Common myeloid progenitor, CD34-positive (primary cell): ENCODE results near the gene SMIM3.
A peak's percentile ranks its signal among the peaks of the same experiment; 100 is the strongest.

Experiments used
- CTCF ChIA-PET: fragments of 350-600 bp; sonication (Branson Sonifier 250); formaldehyde crosslinking; loops from one replicate; lab custom pipeline; 2021; ENCODE audit warnings: antibody characterized with exemption; lab: Charles Lee
- POLR2A ChIA-PET: fragments of 350-600 bp; sonication (Branson Sonifier 250); formaldehyde crosslinking; loops from one replicate; lab custom pipeline; 2021; ENCODE audit warnings: antibody characterized with exemption; lab: Charles Lee
- DNase-seq, 3 donors: peaks; one replicate each; pipeline versions ENCODE4 v3.0.0 to v3.0.0-alpha.2; 2013
- H3K27ac ChIP-seq, 2 experiments: 1 replicate in 1 of 2; 2 replicates in 1 of 2; pipeline ENCODE4 v1.7.0; 2013; ENCODE audit warnings: inconsistent platforms in 2 of 2, low read length in 2 of 2, mild to moderate bottlenecking in 2 of 2, low read depth in 1 of 2, moderate library complexity in 1 of 2; ENCODE audit not compliant: severe bottlenecking in 2 of 2, insufficient read depth in 1 of 2, poor library complexity in 1 of 2
- H3K27me3 ChIP-seq, 5 experiments: replicated peaks in 2 of 5; 1 replicate in 3 of 5; 2 replicates in 2 of 5; pipeline versions ENCODE4 v1.6.1 to v1.7.0; 2013; ENCODE audit warnings: low read length in 4 of 5, mild to moderate bottlenecking in 2 of 5, moderate library complexity in 2 of 5, inconsistent platforms in 1 of 5; ENCODE audit not compliant: insufficient read depth in 5 of 5, control insufficient read depth in 4 of 5
- H3K36me3 ChIP-seq, 4 experiments: 1 replicate in 2 of 4; 2 replicates in 2 of 4; pipeline versions ENCODE4 v1.6.1 to v1.7.0; 2013; ENCODE audit warnings: low read length in 3 of 4, control low read depth in 1 of 4, mild to moderate bottlenecking in 1 of 4; ENCODE audit not compliant: control insufficient read depth in 4 of 4, insufficient read depth in 4 of 4
- H3K4me1 ChIP-seq, 4 experiments: 1 replicate in 3 of 4; 2 replicates in 1 of 4; pipeline versions ENCODE4 v1.6.1 to v1.7.1; 2013; ENCODE audit warnings: low read length in 3 of 4, mild to moderate bottlenecking in 3 of 4, control low read depth in 1 of 4, inconsistent platforms in 1 of 4, moderate library complexity in 1 of 4; ENCODE audit not compliant: control insufficient read depth in 4 of 4, insufficient read depth in 4 of 4; ENCODE audit errors: control extremely low read depth in 1 of 4
- H3K4me3 ChIP-seq, 7 experiments: 1 replicate in 4 of 7; 2 replicates in 3 of 7; pipeline versions ENCODE4 v1.5.1 to v1.7.0; 2013; ENCODE audit warnings: mild to moderate bottlenecking in 7 of 7, low read length in 6 of 7, moderate library complexity in 6 of 7, inconsistent platforms in 2 of 7, low read depth in 2 of 7, control low read depth in 1 of 7; ENCODE audit not compliant: insufficient read depth in 4 of 7, control insufficient read depth in 1 of 7; ENCODE audit errors: extremely low read depth in 1 of 7
- H3K9me3 ChIP-seq, 5 experiments: 1 replicate in 4 of 5; 2 replicates in 1 of 5; pipeline versions ENCODE4 v1.6.1 to v1.7.1; 2013; ENCODE audit warnings: low read length in 4 of 5, mild to moderate bottlenecking in 2 of 5, inconsistent platforms in 1 of 5, low read depth in 1 of 5, moderate library complexity in 1 of 5; ENCODE audit not compliant: control insufficient read depth in 4 of 5, insufficient read depth in 2 of 5; ENCODE audit errors: control extremely low read depth in 1 of 5
- WGBS: methylation state at CpG from one replicate; pipeline ENCODE4 v1.1.5; 2013; ENCODE audit not compliant: insufficient coverage; 5-methylcytosine and 5-hydroxymethylcytosine counted together

The SMIM3 gene

GRCh38 chr5:150757087-150757649 is 21.4 kb upstream of the SMIM3 start:
- peak overlapping the region in 5 of 7 experiments; percentile 7 to 98 (median 86) for H3K4me3 ChIP-seq
- ChIA-PET POLR2A (interaction anchor here (0.6 kb wide), 1 partner anchor 357 kb away, joined by 3 read pairs; no protein-coding TSS in a partner anchor), CTCF (interaction anchor here (1.0 to 15.6 kb wide), 3 partner anchors 15 to 22 kb away, joined by 3 to 293 read pairs (median 4); partner anchors contain the start of gene SMIM3)
- peak overlapping the region; percentile 95 to 98 for H3K27ac ChIP-seq
- peaks cover 2 to 38% (median 20%) of the 10 kb centered on the region in 4 experiments for H3K36me3 ChIP-seq
- peak in 1 of 3 donors; percentile 46 for DNase-seq
- peaks cover 26 to 42% (median 32%) of the 10 kb centered on the region in 4 experiments for H3K4me1 ChIP-seq
- H3K27me3 ChIP-seq, result no peaks in the 10 kb centered on the region
- H3K9me3 ChIP-seq, result no peaks in the 10 kb centered on the region
- WGBS, result 60% methylated on average over 1 of the region's 1 CpG

- no peaks in the 10 kb centered on the region for H3K9me3 ChIP-seq
- POLR2A ChIA-PET, result interaction anchor here (1.0 to 1.3 kb wide), 3 partner anchors 16 to 22 kb away, joined by 5 to 6 read pairs (median 5); partner anchors contain the start of gene SMIM3
- WGBS, result 0% methylated on average over 9 of the region's 12 CpGs
- peak overlapping the region; percentile 74 to 98 (median 92) for H3K4me3 ChIP-seq
- H3K36me3 ChIP-seq, result peaks cover 0 to 30% (median 16%) of the 10 kb centered on the region in 4 experiments
- H3K27ac ChIP-seq, result peak overlapping the region; percentile 95 to 98
- peaks cover 34 to 52% (median 41%) of the 10 kb centered on the region in 4 experiments for H3K4me1 ChIP-seq
- CTCF ChIA-PET, result interaction anchor here (1.0 to 15.6 kb wide), 5 partner anchors 20 to 58 kb away, joined by 3 to 293 read pairs (median 5); partner anchors contain the start of gene SMIM3
- no peak for DNase-seq
- H3K27me3 ChIP-seq, result no peaks in the 10 kb centered on the region
Measured at GRCh38 chr5:150758203-150758530, 20.4 kb upstream of the SMIM3 start.

- ChIA-PET POLR2A (interaction anchor here (0.7 to 1.3 kb wide), 5 partner anchors 15 to 112 kb away, joined by 3 to 6 read pairs (median 5); partner anchors contain the start of gene SMIM3), CTCF (interaction anchor here (0.7 to 15.6 kb wide), 7 partner anchors 17 to 89 kb away, joined by 3 to 293 read pairs (median 5); partner anchors contain the start of gene SMIM3)
- Histone ChIP-seq H3K27me3 (no peaks in the 10 kb centered on the region), H3K4me1 (peaks cover 38 to 58% (median 47%) of the 10 kb centered on the region in 4 experiments), H3K4me3 (peak within 1 kb of the TSS; percentile 74 to 98 (median 92)), H3K27ac (peak within 1 kb of the TSS; percentile 95 to 98), H3K36me3 (peaks cover 0 to 24% (median 13%) of the 10 kb centered on the region in 4 experiments), H3K9me3 (no peaks in the 10 kb centered on the region)
- 3% methylated on average over 43 of the region's 51 CpGs for WGBS
- peak; percentile 98 to 99 (median 99) for DNase-seq
Measured at GRCh38 chr5:150758531-150759333, 19.8 kb upstream of the SMIM3 start, which contains the start of gene DCTN4. DCTN4 (minus strand) TSS chr5:150759017; CDS start chr5:150758993, 24 bp downstream.

- peak overlapping the region in 6 of 7 experiments; percentile 74 to 98 (median 94) for H3K4me3 ChIP-seq
- peaks cover 42 to 63% (median 52%) of the 10 kb centered on the region in 4 experiments for H3K4me1 ChIP-seq
- H3K27ac ChIP-seq, result peak overlapping the region; percentile 95 to 98
- DNase-seq, result no peak
- POLR2A ChIA-PET, result interaction anchor here (0.7 to 1.3 kb wide), 3 partner anchors 15 to 112 kb away, joined by 3 to 5 read pairs (median 5); no protein-coding TSS in a partner anchor
- no peaks in the 10 kb centered on the region for H3K27me3 ChIP-seq
- CTCF ChIA-PET, result interaction anchor here (0.7 to 15.6 kb wide), 4 partner anchors 19 to 88 kb away, joined by 5 to 293 read pairs (median 6); partner anchors contain the start of gene SMIM3
- H3K36me3 ChIP-seq, result peaks cover 0 to 19% (median 8%) of the 10 kb centered on the region in 4 experiments
- no peaks in the 10 kb centered on the region for H3K9me3 ChIP-seq
- WGBS, result 78% methylated on average over 4 of the region's 4 CpGs
Measured at GRCh38 chr5:150759334-150759583, 19.3 kb upstream of the SMIM3 start.

- Histone ChIP-seq H3K4me3 (no peak overlapping the region), H3K27ac (peak overlapping the region; percentile 80 to 88), H3K9me3 (no peaks in the 10 kb centered on the region), H3K36me3 (no peaks in the 10 kb centered on the region), H3K27me3 (no peaks in the 10 kb centered on the region), H3K4me1 (peaks cover 67 to 91% (median 75%) of the 10 kb centered on the region in 4 experiments)
- 97% methylated on average over 3 of the region's 5 CpGs for WGBS
- DNase-seq, result peak in 1 of 3 donors; percentile 45
- POLR2A ChIA-PET, result no interaction called here
- CTCF ChIA-PET, result interaction anchor here (0.6 to 15.6 kb wide), 7 partner anchors 16 to 63 kb away, joined by 3 to 293 read pairs (median 4); partner anchors contain the start of genes RBM22 and SMIM3
Measured at GRCh38 chr5:150762211-150762610, 16.3 kb upstream of the SMIM3 start.

GRCh38 chr5:150763023-150763769 is 15.4 kb upstream of the SMIM3 start:
- H3K36me3 ChIP-seq, result no peaks in the 10 kb centered on the region
- DNase-seq, result peak; percentile 89 to 96 (median 96)
- WGBS, result 40% methylated on average over 5 of the region's 7 CpGs
- peaks cover 62 to 89% (median 77%) of the 10 kb centered on the region in 4 experiments for H3K4me1 ChIP-seq
- H3K4me3 ChIP-seq, result peak overlapping the region in 3 of 7 experiments; percentile 19 to 41 (median 37)
- ChIA-PET CTCF (interaction anchor here (0.9 to 15.6 kb wide), 13 partner anchors 13 to 196 kb away, joined by 3 to 293 read pairs (median 4); partner anchors contain the start of genes IRGM, RBM22 and SMIM3), POLR2A (interaction anchor here (2.1 to 2.8 kb wide), 3 partner anchors 16 to 21 kb away, joined by 9 to 25 read pairs (median 14); partner anchors contain the start of gene SMIM3)
- H3K27me3 ChIP-seq, result no peaks in the 10 kb centered on the region
- peak overlapping the region; percentile 80 to 88 for H3K27ac ChIP-seq
- H3K9me3 ChIP-seq, result no peaks in the 10 kb centered on the region
